Left ventricle myocardium inferior (tissue), 1 donor: ENCODE measurements around the gene CCDC89. TPM values are rescaled to one million over a fixed set of nuclear protein-coding genes. Genes with fewer than 3 reads are reported as not detected.

ENCODE experiments used
- DNase-seq: peaks from one replicate; pipeline ENCODE4 v3.0.0-alpha.2; 2020
- H3K27ac ChIP-seq: fragments of 200-600 bp; replicated peaks from 2 replicates; pipeline ENCODE4 v1.8.0; 2021
- H3K27me3 ChIP-seq: fragments of 200-600 bp; 2 replicates; pipeline ENCODE4 v1.8.0; 2021; ENCODE audit warnings: low read depth
- H3K36me3 ChIP-seq: fragments of 200-600 bp; 2 replicates; pipeline ENCODE4 v1.8.0; 2021
- H3K4me1 ChIP-seq: fragments of 200-600 bp; 2 replicates; pipeline ENCODE4 v1.8.0; 2021
- H3K4me3 ChIP-seq: fragments of 200-600 bp; 2 replicates; pipeline ENCODE4 v1.8.0; 2021; ENCODE audit warnings: mild to moderate bottlenecking, moderate library complexity
- H3K9me3 ChIP-seq: fragments of 200-600 bp; replicated peaks from 2 replicates; pipeline ENCODE4 v1.8.0; 2021
- intact Hi-C: fragments of 100-400 bp; cut with micrococcal nuclease; formaldehyde crosslinking; loops from one replicate; pipeline ENCODE4 v1.11.0; 2022
- total RNA-seq: library from RNA; stranded (reverse); fragmentation: NEBNext Ultra II Directional; extraction: Animal tissue kit (Norgen Biotek cat#: 25700); gene quantifications from one replicate; pipeline ENCODE4 v1.2.1, GENCODE V29; 2021
- TF ChIP-seq, protein P1 (sequence below): fragments of 200-600 bp; IDR thresholded peaks from 2 replicates; pipeline ENCODE4 v1.8.0; 2021; ENCODE audit warnings: antibody characterized with exemption, mild to moderate bottlenecking, borderline replicate concordance
- donor health status: DM: no; HTN: yes; CAD: no; lungs with severe emphysema.

Gene CCDC89
- total RNA-seq, 1 donor from 2014 or later: 0.63 TPM

DNA sequence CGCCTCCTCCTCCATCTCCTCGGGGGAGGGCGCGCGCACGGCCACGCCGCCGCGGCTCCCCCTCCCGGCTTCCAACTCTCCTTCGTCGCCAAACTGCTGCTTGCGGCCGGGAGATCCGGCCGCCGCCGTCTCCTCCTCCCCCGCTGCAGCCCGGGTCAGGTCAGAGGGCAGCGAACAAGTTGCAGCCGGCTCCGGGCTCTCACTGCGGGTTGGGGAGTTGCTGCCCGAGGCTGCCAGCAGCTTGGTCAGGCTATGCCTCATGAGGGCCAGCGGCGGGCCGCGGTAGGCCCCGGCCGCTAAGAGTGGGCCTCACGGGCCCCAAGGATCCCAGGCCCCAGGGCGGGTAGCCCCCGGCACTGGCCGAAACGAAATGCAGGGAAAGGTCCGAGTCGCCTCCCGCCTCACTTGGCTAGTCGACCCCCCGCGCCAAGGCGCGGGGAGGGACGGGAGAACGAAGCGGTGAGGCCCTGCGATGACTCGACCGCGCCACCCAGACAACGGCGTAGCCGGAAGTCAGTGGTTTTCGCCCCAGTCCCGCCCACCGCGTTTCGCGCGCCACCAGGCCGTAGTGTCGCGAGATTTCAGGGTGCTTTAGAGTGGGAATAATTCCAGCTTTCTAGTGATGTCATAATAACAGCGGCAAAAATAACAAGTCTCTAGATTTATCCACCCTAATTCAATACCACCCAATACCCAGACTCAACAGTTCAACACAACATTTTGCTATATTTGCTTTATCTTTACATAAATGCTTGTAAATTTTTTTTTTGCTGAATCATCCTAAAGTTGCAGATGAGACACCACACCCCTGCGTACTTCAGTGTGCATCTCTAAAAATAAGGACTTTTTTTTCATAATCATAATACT, 21.1 kb downstream of the CCDC89 start, which contains the start of gene CREBZF:
Gene CREBZF, minus strand, starts transcription at position 515 of the 867 bp plus-strand sequence. Its CDS starts 254 bp downstream, at position 261.
- Histone ChIP-seq H3K9me3 (no peaks in the 10 kb centered on the region), H3K27me3 (no peaks in the 10 kb centered on the region), H3K4me3 (peak within 1 kb of the TSS; percentile 88), H3K36me3 (peaks cover 7% of the 10 kb centered on the region), H3K27ac (peak within 1 kb of the TSS; percentile 95), H3K4me1 (peaks cover 54% of the 10 kb centered on the region)
- intact Hi-C loops: no loop called here
- peak; percentile 94 for DNase-seq
- TF ChIP-seq, protein P1, sequence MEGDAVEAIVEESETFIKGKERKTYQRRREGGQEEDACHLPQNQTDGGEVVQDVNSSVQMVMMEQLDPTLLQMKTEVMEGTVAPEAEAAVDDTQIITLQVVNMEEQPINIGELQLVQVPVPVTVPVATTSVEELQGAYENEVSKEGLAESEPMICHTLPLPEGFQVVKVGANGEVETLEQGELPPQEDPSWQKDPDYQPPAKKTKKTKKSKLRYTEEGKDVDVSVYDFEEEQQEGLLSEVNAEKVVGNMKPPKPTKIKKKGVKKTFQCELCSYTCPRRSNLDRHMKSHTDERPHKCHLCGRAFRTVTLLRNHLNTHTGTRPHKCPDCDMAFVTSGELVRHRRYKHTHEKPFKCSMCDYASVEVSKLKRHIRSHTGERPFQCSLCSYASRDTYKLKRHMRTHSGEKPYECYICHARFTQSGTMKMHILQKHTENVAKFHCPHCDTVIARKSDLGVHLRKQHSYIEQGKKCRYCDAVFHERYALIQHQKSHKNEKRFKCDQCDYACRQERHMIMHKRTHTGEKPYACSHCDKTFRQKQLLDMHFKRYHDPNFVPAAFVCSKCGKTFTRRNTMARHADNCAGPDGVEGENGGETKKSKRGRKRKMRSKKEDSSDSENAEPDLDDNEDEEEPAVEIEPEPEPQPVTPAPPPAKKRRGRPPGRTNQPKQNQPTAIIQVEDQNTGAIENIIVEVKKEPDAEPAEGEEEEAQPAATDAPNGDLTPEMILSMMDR: no peak

DNA sequence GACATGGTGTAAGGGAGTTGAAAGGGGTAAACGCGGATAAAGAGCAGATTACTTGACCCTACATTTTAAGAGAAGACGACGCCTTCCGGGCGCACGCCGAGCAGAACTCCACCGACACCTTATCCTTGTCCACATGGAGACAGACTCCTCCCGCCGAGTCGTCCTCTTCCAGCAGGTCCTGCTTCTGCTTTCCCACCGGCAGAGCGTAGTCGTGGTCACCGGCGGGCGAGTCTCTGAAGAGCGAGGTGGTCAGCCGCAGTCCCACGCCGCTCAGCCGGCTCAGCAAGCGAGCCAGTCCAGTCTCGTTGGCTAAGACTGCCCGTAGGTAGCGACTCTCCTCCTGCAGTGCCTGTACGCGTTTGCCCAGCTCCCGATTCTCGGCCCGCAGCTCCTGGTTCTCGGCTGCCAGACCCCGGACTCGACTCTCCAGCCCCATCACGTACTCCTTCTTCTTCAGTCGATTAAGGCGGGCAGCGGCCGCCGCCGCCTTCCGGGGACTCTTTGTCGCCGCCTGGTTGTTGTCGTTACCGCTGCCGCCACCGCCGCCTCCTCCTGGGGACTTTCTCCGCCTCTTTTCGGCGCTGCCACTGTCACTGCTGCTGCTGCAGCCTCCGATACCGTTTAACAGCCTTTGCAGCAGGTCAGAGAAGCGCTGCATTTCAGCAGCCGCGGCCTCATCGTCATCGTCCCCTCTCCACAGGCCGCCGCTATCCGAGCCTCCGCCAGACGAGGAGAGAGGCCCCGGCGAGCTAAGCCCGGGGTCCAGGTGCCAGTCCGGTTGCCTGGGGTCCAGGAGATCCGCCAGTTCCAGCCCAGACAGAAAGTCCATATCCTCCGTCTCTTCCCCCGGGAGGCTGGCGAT, 22.0 kb downstream of the CCDC89 start:
- peak; percentile 83 for DNase-seq
- Histone ChIP-seq H3K4me1 (peaks cover 63% of the 10 kb centered on the region), H3K27me3 (no peaks in the 10 kb centered on the region), H3K4me3 (peak overlapping the region; percentile 88), H3K27ac (peak overlapping the region; percentile 95), H3K36me3 (peaks cover 15% of the 10 kb centered on the region), H3K9me3 (no peaks in the 10 kb centered on the region)
- intact Hi-C loops: no loop called here
- TF ChIP-seq, protein P1: peak; percentile 72

DNA sequence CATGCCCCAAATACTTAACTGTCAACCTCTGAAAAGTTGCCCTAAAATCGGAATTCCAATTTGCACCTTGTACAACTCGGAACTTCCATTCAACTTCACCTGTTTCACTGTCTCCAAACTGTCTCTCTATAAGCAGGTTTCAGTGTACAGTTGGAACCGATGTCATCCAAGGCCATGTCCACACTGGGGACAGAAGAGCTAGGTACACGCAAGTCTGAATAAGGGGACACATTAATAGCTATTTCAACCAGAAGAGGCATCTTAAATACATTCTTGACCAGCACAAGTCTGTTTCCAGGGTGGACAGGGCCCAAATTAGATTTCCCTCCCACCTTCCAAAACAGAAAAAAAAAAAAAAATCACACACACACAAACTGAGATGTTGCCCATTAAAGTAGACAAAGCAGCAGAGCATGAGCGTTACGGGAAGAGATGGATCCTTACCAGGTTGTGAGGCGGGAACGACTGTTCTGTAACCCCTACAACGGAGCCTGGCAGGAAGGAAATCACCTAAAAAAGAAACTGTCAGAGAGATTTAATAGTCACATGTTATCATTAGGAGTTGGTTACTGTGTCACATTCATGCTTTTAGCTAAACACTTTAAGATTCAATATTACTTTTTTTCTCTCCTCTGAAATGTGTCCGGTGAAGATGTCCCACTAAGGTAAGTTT, 22.8 kb downstream of the CCDC89 start:
- H3K4me1 ChIP-seq: peaks cover 71% of the 10 kb centered on the region

DNA sequence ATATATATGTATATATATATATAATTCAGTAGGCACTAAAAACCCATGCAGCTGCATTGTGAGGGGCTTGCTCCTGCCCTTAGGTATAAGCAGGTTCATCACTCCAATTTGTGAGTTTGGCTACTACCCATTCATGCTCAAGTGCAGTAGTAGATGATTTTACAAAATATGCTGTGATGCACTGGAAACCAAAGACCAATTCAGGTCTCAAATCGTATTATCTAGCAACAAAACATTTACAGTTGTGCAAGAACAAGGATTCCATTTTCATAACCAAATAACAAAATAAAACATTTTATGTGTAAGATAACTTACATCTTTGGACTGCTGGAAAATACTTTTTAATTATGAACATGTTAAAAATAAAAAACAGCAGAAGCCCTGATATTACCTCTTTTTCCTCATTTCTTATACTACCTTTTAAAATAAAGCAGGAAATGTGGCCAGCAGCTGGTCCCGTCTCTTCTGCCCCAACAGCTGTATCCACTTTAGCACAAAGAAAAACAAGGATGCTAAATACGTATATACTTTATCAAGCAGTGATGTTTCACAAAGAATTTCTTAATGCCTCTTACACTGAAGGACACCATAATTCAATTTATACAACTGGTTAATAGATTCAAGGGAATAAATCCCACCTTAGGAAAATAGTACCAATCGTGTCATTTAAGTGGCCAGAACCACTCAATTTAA, 23.9 kb downstream of the CCDC89 start:
- DNase-seq: no peak
- no peaks in the 10 kb centered on the region for H3K27me3 ChIP-seq
- TF ChIP-seq, protein P1: no peak
- H3K27ac ChIP-seq: no peak overlapping the region
- intact Hi-C loops: no loop called here
- H3K36me3 ChIP-seq: peaks cover 26% of the 10 kb centered on the region
- no peaks in the 10 kb centered on the region for H3K9me3 ChIP-seq
- H3K4me1 ChIP-seq: peaks cover 82% of the 10 kb centered on the region
- H3K4me3 ChIP-seq: peak overlapping the region; percentile 88

More for the DNA sequence above, 22.8 kb downstream of the CCDC89 start:
- TF ChIP-seq, protein P1: no peak
- peak overlapping the region; percentile 95 for H3K27ac ChIP-seq
- no peaks in the 10 kb centered on the region for H3K9me3 ChIP-seq
- H3K36me3 ChIP-seq: peaks cover 19% of the 10 kb centered on the region
- DNase-seq: no peak
- no peaks in the 10 kb centered on the region for H3K27me3 ChIP-seq
- H3K4me3 ChIP-seq: peak overlapping the region; percentile 88
- intact Hi-C loops: no loop called here
